Stimulated activated CD8-positive, alpha-beta memory T cell treated with anti-CD3 and anti-CD28 coated beads, Interleukin-2, amount 100 ng/mL, for 48 hours (primary cell): Measurements from ENCODE around the gene SEMA5B.

Source experiments
- DNase-seq, 2 donors: peaks; one replicate each; pipeline ENCODE4 v3.0.0-alpha.2; 2020; ENCODE audit warnings: low read depth in 2 of 2

SEMA5B gene

DNA sequence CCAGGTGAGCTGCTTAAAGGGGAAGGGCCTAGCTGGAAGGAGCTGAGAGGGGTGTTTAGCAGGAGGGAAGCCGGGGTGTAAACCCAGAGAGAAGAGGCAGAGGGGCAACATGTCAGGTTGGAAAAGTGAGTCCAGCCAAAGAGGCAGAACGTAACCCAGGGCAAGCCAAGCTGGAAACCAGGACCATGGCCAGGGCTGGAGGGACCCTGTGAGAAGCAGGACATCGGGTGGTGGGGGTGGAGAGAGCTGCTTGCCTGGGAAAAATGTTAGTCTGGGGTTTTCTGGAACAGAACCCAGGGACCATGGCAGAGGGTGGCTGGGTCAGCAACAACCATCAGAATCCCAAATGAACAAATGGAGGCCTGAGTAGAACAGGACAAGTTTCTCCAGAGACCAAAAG lies 32.6 kb downstream of the SEMA5B start:
- no peak for DNase-seq

DNA sequence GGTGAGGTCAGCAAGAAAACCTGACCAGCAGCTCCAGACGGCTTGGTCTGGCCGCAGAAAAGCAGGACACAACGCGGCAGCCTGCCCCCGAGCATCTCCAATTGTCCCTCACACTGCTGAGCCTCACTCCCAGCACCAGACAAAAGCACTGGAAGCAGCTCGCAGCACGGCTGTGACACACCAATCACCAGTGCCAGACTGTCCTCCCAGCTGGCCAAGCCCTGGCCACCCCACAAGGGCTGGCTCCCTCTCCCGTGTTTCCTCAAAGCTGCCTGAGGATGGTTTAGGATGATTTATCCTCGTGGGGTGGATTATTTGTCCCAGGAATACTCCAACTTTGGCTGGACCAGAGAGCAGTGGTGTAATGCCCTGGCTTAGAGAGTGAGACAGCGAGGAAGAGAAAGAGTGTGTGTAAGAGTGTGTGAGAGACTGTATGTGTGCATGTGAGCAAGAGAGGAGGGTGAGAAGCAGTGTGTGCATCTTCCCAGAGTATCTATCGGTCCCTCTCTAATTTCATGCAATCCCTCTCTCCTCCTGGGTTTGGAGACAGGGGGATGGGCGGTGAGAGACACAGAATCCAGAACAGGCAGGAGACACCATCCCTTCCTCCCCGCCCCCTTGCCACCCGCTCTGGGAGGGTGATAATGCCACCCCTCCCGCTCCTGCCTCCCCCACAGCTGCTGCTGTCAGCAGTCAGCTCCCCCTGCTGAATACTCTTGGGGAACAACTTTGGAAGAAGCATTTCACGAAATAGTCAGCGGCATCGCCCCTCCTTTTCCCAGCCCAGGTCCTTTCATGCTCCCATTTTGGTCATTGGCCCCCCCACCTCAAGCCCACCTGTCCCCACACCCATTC lies 34.2 kb downstream of the SEMA5B start:
- no peak for DNase-seq

DNA sequence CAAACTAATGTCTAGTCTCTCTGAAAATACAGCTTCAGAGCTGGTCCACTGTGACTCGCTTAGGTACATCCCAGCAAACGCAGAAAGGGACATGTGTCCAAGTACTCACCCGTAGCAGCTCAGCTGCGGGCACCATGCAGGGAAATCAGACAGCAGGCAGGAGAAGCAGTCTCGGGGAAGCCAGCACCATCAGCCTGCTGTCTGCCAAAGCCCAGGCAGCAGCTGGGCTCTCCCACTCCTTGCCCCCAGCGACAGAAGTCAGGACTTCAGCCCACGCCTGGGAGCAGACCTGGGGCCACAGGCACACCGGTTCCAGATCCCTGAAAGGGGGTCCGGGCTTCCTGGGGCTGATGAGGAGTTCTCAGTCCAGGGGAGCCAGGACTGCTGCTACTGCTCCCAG lies 34.9 kb downstream of the SEMA5B start:
- no peak for DNase-seq

DNA sequence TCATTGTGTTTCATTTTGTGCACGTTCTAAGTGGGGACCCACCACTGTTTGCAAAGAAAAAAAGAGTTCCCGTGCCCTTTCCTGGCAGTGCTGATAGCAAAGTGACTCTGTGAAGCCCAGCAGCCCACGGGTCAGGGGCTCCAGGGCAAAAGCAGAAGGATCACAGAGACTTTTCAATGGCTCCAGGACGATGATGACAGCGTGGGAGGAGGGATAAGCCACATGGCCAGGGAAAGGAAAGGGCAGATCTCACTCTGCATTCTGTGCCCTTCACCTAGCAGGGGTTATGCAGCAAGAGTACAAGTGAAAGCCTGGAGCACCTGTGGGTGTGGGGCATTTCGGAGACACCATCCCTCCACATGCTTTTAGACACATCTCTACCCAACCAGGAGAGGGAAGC lies 35.4 kb downstream of the SEMA5B start:
- DNase-seq, result no peak

DNA sequence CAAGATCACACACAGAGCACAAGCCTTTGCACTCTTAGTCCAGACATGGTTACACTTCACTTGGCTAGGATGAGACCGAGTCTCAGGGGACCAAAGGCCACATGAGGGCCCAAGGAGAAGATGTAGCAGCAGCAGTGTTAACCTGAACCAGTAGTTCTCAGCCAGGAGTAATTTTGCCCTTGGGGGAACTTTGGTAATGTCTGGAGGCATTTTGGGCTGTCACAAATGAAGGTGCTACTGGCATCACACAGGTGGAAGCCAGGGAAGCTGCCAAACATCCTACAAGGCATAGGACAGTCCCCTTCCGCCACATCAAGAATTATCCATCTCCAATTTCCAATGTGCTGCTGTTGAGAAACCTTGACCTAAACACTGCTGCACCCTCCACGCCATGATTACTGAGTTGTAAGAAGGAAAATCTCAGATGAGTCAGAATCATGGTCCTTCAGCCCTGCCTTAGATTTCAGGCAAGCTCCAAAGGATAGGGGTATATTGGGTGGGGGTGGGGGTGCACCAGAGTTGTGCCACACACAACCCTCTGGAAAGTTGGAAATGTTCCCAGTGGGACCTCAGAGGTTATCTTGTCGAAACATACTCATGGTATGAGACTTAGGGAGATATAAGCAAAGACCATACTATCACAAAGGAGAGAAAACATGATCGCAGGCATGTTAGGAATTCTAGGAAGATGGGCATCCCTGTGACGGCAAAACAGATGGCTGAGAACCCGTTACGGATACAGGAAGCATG lies 36.2 kb downstream of the SEMA5B start:
- no peak for DNase-seq

DNA sequence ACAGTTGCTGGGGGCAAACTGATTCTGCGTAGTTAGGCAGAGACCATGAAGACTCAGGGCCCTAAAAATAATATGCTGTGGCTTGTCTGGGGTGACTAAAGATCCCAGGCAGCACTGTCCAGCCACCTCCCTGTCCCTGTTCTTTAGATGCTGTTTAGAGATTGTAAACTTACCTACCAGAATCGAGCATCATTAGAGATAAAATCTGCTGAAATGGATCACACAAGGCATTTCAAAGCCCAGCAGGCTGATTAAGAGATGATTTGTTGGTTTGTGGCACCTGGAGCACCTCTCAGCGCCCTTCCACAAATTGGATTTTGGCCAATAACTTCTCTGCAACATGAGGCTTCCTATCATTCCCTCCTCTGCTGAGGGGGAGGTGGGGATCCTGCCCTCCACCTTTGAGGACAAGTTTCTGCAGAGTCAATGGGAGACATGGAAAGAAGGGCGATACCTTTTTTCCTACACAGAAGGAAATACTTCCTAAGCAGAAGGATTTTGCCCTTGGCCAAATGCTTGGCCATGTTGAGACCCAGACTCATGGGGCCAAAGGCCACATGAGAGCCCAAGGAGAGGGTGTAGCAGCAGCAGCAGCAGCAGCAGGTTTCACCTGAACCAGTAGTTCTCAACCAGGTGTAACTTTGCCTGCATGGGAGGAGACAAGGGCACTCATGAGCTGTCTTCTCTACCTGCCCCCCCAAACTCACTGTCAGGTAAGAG lies 37.5 kb downstream of the SEMA5B start:
- DNase-seq, result no peak

DNA sequence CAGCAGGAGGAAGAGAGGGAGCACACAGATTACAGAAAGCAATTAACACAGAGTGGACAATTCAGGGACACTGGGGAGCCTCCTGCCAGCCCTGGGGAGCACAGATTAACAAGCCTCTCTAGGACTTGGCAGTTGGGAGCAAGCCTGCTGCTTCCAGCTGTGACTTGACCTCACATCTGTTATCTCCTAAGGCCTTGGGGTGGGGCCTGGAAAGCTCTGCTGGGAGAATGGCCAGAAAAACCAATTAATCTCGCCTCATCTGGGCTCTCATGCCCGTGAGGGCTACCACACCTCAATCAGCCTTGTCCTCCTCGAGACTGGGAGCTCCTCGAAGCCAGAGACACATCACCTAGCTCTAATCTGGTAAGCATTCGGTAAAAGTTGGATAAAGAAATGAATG lies 39.1 kb downstream of the SEMA5B start:
- DNase-seq, result no peak

DNA sequence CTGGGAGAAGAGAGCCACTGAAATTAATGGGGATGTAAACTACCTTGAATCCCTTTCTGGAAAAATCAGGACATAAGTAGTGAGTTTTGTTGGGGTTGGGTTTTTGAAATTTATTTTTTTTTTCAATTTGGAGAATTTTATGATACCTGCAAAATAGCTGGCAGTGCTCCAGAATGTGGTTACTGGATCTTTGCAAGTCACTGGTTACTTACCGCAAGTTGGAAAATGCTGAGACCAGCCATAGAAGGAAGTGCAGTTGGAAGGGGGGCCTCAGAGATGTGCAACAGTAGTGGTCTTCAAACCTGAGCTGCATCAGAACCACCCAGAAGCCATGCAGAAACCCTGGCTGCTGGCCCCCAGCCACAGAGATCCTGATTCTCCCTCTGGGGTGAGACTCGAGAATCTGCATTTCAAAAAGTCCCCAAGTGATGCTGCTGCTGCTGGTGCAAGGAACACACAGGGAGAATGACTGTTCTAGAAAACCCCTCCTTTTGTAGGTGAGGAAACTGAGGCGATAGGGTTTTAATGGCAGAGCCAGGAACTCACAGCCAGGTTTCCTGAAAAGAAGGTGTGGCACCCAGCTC lies 39.7 kb downstream of the SEMA5B start:
- no peak for DNase-seq

DNA sequence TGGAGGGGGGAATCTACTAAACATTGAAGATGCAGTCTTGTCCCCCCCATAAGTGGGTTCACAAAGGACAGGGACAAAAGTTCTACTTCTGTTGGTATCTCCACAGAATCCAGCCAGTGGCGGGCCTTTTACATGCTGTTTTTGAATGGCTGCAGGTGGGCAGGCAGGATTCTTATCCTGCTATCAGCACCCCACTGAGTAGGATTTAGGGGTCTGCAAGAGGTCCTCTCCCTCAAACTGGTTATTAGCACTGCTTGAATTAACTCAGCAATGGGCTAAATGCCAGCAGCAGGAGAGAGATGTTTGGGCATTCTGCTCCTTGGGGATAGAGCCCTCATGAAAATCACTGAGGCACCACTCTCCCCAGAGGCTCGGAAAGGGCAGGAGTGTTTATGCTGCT lies 40.3 kb downstream of the SEMA5B start:
- DNase-seq, result no peak

DNA sequence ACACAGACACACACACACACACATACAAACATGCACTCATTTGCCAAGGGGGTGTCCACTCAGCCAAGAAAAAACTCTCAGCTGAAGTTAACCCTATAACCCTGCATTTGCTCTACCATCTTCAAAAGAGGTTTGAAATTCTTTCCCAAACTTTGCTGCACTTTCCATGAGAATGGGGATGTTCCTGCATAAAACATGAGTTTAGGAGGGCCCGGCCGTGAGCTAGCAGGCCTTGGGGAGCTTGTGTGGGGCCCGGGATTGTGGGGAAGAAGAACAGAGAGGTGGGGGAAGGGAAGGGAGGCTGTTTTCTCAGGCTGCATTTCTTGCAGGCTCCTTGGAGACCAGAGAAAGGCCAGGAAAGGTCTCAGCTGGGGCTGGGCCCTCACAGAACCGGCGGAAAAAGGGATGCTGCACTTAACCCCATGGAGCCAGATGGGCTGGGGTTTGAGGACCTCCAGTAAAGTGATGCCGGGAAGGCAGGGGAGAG lies 40.8 kb downstream of the SEMA5B start:
- no peak for DNase-seq

DNA sequence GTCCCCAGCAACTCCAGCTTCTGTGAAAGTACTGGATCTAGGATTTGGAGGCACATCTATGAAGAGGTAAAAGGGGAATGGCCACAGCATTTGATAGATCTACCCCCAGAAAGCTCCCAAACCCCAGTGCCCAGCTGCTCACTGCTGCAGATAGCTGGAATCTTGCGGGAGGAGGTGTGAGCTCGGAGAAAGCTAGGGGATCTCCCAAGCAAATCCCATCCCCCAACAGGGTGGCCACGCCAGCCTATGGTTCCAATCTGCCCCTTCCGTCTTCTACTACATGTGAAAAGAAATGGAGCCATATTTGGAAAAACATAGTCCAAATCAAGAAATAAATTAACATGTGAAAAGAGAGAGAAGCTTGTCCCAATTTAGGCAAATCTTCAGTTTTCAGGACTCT lies 42.0 kb downstream of the SEMA5B start:
- no peak for DNase-seq

DNA sequence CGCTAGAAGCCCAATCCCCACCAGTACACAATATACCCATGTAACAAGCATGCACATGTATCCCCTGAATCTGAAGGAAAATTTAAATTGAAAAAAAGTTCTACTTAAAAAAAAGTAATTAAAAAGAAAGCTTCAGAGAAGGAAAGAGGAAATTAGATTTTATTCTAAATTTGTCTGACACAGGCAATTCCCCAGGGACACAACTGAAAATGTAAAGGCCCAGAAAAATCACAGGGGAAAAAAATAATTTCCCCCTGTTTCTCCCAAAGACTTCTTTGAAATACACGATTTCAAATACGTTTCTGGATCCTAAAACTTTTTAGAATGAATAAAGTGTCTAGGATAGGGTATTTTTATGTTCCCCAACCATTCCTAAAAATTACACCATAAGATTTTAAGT lies 42.9 kb downstream of the SEMA5B start:
- DNase-seq, result no peak

DNA sequence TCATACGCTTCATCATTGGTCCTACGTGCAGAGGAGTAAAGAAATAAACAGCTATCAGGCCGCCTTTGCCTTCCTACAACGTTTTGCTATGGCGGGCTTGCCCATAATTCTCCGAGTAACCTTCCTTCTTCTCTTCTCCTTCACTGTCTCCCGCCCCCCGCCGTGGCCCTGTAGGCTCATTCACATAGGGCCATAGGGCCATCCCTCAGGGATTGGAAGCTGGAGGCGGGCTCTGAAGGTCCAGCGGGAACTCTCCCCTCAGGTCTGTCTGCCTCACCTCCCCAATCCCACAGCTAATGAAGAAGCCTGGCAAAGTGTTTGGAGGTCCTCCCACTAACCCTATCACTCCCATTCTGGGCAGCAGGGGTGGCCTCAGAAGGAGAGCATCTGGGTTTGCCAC lies 43.6 kb downstream of the SEMA5B start:
- DNase-seq, result no peak

DNA sequence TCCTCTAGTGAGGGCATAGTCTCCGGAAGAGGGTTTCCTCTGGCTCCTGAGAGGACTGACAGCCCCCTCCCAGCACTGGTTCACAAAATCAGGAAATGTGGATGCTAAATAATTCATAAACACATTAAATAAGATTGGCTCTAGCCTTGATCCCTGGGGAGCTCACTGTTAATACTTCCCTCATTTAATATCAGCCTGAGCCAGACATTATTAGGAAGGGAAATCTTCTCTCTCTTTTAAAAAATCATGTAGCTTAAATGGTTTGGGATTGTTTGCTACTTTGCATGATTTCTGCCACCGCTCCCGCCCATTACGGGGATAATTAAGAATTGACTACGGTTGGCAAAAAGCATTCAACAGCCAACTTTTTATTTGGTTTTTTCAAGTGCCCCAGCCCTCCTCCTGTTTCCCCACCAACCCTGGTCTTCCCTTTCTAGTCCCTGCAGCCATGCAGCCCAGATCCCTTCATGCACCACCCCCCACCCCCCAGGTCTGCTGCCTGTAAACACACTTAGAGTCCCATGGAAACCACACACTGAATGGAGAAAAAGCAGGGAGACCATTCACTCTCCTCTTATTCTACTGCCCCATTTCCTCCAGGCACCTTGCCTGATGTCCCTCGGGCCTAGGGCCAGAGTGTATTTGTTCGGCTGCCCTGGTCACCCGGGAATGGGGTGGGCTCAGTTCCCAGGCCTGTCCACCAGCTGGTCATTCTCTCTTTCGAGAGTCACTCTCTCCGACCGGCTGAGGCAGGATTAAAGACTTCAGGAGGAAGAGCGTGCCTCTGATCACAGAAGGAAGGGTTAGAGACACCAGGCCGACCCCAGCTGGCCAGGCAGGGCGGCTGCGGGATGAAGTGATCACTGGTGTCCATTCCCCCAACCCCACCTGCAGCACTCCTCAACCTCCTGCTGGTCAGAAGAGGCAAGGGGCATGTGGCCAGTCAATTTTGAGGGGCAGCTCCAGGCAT lies 45.1 kb downstream of the SEMA5B start:
- DNase-seq, result no peak

DNA sequence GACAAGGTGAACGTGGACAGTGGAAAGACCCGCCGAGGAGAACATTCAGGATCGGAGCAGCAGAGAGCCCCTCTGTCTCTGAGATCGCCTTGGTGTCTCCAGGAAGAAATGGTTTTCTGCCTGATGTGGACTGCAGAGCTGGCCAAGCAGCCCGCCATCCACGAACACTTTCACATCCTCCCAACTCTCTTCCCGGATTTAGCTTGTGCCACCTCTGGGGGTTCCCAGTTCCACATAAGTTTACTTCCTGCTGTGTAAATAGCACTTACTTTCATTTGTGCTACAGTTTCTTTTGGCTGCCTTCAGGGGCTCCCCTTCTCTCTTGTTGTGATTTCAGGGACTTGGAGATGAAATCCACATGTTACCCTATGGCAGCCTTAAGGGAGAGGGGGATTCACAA lies 48.4 kb downstream of the SEMA5B start:
- DNase-seq, result no peak

DNA sequence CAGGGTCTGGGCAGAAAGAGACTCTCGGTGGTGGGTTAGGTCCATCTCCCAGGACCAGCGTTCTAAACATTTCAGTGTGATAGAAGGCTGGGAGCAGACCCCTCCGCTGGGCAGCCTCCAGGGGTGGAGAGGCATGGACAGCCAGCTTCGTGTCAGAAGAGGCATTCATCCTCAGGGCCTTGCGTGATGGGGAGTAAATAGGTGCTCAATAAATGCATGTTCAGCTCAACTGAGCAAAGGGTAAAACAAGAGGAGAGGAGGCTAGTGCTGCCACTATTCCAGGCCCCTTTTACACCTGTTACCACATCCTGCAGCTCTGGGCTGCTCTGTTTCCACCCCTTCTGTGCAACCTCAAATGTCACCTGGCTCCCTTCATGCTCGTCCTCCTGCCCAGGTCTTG lies 49.0 kb downstream of the SEMA5B start:
- DNase-seq, result no peak

DNA sequence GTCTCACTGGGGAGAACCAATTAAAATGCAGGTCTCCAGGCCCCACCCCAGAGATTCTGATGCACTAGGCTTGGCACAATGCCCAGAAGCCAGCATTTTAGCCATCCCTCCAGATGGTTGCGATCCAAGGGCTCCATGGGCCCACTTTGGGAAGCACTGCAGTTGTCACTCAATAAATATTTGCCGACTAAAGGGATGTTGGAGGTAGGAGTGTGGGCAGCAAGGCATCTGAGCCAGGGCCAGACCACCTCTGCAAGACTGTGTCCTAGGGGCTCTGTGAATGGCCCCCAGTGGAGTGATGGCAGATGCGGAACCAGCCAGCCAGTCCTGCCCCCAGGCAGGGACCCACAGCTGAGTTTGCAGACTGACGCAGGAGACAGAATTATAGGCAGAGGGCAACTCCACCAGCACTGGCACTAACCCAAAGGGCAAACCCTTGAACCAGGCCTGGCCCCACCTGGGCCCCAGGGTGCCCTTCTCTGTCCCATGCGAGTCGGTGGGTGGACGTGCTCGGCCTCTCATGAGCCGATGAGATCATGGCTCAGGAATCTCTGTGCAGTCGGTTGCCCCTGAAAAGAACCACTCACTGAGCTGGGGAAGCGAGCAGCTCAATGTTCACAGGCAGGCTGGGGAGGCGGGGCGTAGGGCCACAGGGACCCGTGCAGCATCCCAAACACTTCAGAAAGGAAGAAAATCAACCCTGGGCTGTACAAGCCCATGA lies 49.7 kb downstream of the SEMA5B start:
- DNase-seq, result no peak

DNA sequence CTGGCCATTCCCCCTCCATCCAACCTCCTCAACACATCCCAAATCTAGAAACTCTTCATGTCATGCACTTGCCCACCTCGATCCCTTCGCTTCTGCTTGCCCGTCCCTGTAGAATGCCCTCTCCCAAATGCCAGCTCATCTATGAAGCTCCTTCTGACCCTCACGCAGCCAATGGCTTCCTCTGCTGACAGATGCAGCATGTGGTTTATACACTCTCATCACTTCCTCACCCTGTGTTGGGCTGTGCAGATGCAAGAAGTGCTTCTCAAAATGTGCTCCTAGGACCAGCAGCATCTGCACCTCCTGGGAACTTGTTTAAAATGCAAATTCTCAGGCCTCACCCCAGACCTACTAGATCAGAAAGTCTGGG lies 51.7 kb downstream of the SEMA5B start:
- DNase-seq, result no peak

DNA sequence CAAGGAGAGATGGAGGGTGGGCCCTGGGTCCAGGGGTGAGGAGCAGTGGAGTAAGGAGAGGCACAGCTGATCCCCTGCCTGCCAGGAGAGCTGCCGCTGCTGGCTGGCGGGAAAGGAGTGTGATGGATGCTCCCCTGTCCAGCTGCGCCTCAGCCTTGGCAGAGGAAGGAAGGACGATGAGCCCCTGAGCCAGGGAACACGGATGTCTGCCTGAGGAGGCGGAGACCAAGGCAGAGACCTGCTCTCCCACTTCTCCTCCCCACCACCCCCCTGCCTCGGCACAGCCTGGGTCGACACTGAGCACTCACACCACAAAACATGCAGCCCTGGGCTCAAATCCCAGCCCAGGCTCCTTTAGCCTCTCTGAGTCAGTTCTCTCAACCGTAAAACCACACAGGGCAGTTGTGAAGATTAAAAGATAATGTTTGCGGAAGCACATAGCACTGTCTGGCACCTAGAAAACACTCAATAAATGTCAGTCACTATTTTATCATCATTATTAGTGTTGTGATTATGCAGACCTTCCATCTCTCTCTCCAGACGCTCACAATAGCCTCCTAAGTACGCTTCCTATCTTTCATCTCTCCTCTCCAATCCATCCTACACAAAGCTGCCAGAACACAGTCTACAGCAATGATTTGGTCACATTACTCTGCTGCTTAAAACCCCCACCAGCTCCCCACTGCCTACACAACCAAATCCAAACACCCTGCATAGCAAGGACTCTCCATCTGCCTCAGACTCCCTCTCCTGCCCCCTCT lies 52.2 kb downstream of the SEMA5B start:
- DNase-seq, result no peak

DNA sequence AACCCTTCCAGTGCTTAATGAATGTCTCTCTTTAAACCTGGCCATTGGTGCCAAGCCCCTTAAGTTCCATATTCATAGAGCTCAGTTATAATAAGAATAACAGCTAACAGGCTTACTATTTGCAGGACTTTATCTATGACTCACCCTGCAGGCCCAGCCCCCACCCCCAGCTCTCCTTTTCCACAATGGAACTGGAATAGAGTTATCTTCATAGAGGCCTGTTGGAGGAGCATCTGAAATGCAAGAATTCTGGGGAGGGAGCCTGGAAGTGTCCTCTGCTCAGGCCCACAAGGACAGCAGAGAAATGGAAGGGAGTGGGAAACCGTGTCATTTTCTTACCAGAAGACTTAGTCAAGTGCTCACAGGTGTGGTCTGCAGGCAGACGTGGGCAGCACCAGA lies 52.8 kb downstream of the SEMA5B start:
- DNase-seq, result no peak
